ENCODE results near the gene RBMS3. TPM values are rescaled to one million over a fixed set of nuclear protein-coding genes. Genes with fewer than 3 reads are reported as not detected.

RBMS3 gene
- total RNA-seq, 4 donors from 2014 or later: 2.8 to 77.6 (median 13.7) TPM

GRCh38 chr3:29694331-29694730, 413.5 kb downstream of the RBMS3 start:
- no peak for TF ChIP-seq CTCF (IDR thresholded peaks at IDR 0.05)
- no peak for TF ChIP-seq POLR2A (IDR thresholded peaks at IDR 0.05)
- H3K27ac ChIP-seq: peak overlapping the region in 1 of 4 donors; percentile 68
- H3K9me3 ChIP-seq: no peaks in the 10 kb centered on the region
- H3K36me3 ChIP-seq: no peaks in the 10 kb centered on the region
- no peak for DNase-seq
- peaks cover 0 to 9% (median 0%) of the 10 kb centered on the region in 4 donors for H3K4me1 ChIP-seq
- H3K27me3 ChIP-seq: no peaks in the 10 kb centered on the region
- H3K4me3 ChIP-seq: no peak overlapping the region

GRCh38 chr3:29694783-29695182, 413.9 kb downstream of the RBMS3 start:
- Histone ChIP-seq H3K27me3 (no peaks in the 10 kb centered on the region), H3K4me1 (peaks cover 0 to 9% (median 0%) of the 10 kb centered on the region in 4 donors), H3K4me3 (no peak overlapping the region), H3K27ac (peak overlapping the region in 2 of 4 donors; percentile 10 to 68), H3K9me3 (no peaks in the 10 kb centered on the region), H3K36me3 (no peaks in the 10 kb centered on the region)
- TF ChIP-seq CTCF (IDR thresholded peaks at IDR 0.05) (no peak), POLR2A (IDR thresholded peaks at IDR 0.05) (no peak)
- no peak for DNase-seq

- Histone ChIP-seq H3K4me3 (no peak overlapping the region), H3K27me3 (no peaks in the 10 kb centered on the region), H3K27ac (peak overlapping the region in 2 of 4 donors; percentile 10 to 68), H3K4me1 (peaks cover 0 to 9% (median 0%) of the 10 kb centered on the region in 4 donors), H3K9me3 (no peaks in the 10 kb centered on the region), H3K36me3 (no peaks in the 10 kb centered on the region)
- TF ChIP-seq POLR2A (IDR thresholded peaks at IDR 0.05): no peak
- TF ChIP-seq CTCF (IDR thresholded peaks at IDR 0.05): no peak
- no peak for DNase-seq
Observed at GRCh38 chr3:29695201-29695600, 414.3 kb downstream of the RBMS3 start.

GRCh38 chr3:29695643-29696198, 414.9 kb downstream of the RBMS3 start:
- H3K27me3 ChIP-seq: no peaks in the 10 kb centered on the region
- H3K4me3 ChIP-seq: no peak overlapping the region
- H3K9me3 ChIP-seq: no peaks in the 10 kb centered on the region
- DNase-seq: no peak
- TF ChIP-seq CTCF (IDR thresholded peaks at IDR 0.05): no peak
- no peak for TF ChIP-seq POLR2A (IDR thresholded peaks at IDR 0.05)
- H3K27ac ChIP-seq: peak overlapping the region; percentile 10 to 68 (median 26)
- H3K4me1 ChIP-seq: peaks cover 0 to 9% (median 0%) of the 10 kb centered on the region in 4 donors
- H3K36me3 ChIP-seq: no peaks in the 10 kb centered on the region

- Histone ChIP-seq H3K27ac (peak overlapping the region in 3 of 4 donors; percentile 10 to 68 (median 31)), H3K36me3 (no peaks in the 10 kb centered on the region), H3K9me3 (no peaks in the 10 kb centered on the region), H3K27me3 (no peaks in the 10 kb centered on the region), H3K4me3 (no peak overlapping the region), H3K4me1 (peaks cover 0 to 9% (median 0%) of the 10 kb centered on the region in 4 donors)
- no peak for DNase-seq
- TF ChIP-seq POLR2A (IDR thresholded peaks at IDR 0.05) (no peak), CTCF (IDR thresholded peaks at IDR 0.05) (no peak)
Observed at GRCh38 chr3:29696311-29696710, 415.4 kb downstream of the RBMS3 start.
